GM19467 (cell line): ENCODE measurements around the gene PRKAG2.

Source experiments
- ATAC-seq: cut with Tn5 transposase; IDR thresholded peaks from one replicate; pipeline ENCODE4 v1.9.1; 2021; ENCODE audit warnings: mild to moderate bottlenecking, moderate library complexity; ENCODE audit not compliant: unreplicated experiment

The PRKAG2 gene

GRCh38 chr7:151687523-151688235 lies 189.2 kb downstream of the PRKAG2 start:
- no peak for ATAC-seq

GRCh38 chr7:151686826-151687225 lies 190.1 kb downstream of the PRKAG2 start:
- ATAC-seq = no peak

- ATAC-seq = no peak
These were observed 190.7 kb downstream of the PRKAG2 start for GRCh38 chr7:151686016-151686766.

GRCh38 chr7:151684408-151685175 lies 192.3 kb downstream of the PRKAG2 start:
- ATAC-seq = no peak

GRCh38 chr7:151683615-151684407 lies 193.1 kb downstream of the PRKAG2 start:
- no peak for ATAC-seq

- no peak for ATAC-seq
These were observed 193.9 kb downstream of the PRKAG2 start for GRCh38 chr7:151682831-151683614.

GRCh38 chr7:151681726-151682125 lies 195.2 kb downstream of the PRKAG2 start:
- no peak for ATAC-seq

GRCh38 chr7:151680810-151681209 lies 196.1 kb downstream of the PRKAG2 start:
- no peak for ATAC-seq

- ATAC-seq = no peak
These were observed 196.9 kb downstream of the PRKAG2 start for GRCh38 chr7:151679881-151680612.

- ATAC-seq = no peak
These were observed 197.7 kb downstream of the PRKAG2 start for GRCh38 chr7:151679071-151679708.

GRCh38 chr7:151678227-151678604 lies 198.7 kb downstream of the PRKAG2 start:
- no peak for ATAC-seq

GRCh38 chr7:151677581-151678226 lies 199.2 kb downstream of the PRKAG2 start:
- ATAC-seq = no peak

GRCh38 chr7:151676759-151677158 lies 200.2 kb downstream of the PRKAG2 start:
- ATAC-seq = no peak

- no peak for ATAC-seq
These were observed 201.6 kb downstream of the PRKAG2 start for GRCh38 chr7:151675196-151675920.

GRCh38 chr7:151674161-151674920 lies 202.6 kb downstream of the PRKAG2 start:
- ATAC-seq = no peak

GRCh38 chr7:151673216-151673615 lies 203.7 kb downstream of the PRKAG2 start:
- ATAC-seq = no peak

GRCh38 chr7:151672716-151673115 lies 204.2 kb downstream of the PRKAG2 start:
- no peak for ATAC-seq
